ENCODE data around the gene ALCAM.

DNA sequence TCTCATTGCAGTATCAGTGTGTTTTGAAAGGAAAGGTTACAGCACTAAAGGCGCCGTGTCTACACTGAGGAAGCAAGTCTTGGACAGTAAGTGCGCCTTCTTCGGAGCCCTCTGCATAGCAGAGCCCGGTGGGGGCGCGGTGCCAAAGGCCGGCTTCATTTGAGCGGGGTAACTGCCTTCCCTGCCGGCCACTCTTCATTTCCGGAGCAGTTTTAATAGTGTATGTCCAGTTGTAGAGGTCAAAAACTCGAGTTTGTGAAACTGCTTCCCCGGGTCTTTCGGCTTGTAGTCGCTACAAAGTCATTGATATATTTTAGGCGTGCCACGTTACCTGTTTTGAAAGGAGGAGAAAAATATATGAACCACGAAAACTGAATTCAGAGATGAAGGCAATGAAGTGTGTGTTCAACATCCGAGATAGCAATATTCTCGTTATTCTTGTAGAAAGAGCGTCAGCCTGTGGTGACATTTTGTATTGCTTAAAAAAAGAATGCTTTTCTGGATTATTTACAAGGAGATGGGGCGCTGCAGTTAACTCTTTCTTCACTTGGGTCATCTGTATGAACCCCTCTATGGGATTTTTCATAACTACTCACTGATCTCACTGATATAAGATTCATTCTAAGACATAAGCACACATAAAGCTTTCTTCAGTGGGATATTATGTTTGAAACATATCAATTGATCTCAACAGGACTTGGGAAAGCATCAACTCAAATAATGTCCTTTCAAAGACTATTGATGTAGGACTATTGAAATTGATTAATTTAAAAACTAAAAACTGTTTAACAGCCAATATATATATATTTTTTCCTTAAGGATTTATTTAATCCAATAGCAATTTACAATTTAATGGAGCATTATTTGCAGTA, 3.0 kb downstream of the ALCAM start:
- TF ChIP-seq SIN3A (IDR thresholded peaks at IDR 0.05; ENCODE audit: borderline replicate concordance, insufficient read depth, low read length) (no peak), POLR2AphosphoS5 (IDR thresholded peaks at IDR 0.05; ENCODE audit: low read depth, low read length) (no peak), TAF1 (IDR thresholded peaks at IDR 0.05; ENCODE audit: borderline replicate concordance, insufficient read depth, low read length) (no peak), FOXP2 (optimal IDR thresholded peaks at IDR 0.05; ENCODE audit: borderline replicate concordance, extremely low read depth, extremely low read length, insufficient read depth) (no peak)
- TF ChIP-seq, protein P1, sequence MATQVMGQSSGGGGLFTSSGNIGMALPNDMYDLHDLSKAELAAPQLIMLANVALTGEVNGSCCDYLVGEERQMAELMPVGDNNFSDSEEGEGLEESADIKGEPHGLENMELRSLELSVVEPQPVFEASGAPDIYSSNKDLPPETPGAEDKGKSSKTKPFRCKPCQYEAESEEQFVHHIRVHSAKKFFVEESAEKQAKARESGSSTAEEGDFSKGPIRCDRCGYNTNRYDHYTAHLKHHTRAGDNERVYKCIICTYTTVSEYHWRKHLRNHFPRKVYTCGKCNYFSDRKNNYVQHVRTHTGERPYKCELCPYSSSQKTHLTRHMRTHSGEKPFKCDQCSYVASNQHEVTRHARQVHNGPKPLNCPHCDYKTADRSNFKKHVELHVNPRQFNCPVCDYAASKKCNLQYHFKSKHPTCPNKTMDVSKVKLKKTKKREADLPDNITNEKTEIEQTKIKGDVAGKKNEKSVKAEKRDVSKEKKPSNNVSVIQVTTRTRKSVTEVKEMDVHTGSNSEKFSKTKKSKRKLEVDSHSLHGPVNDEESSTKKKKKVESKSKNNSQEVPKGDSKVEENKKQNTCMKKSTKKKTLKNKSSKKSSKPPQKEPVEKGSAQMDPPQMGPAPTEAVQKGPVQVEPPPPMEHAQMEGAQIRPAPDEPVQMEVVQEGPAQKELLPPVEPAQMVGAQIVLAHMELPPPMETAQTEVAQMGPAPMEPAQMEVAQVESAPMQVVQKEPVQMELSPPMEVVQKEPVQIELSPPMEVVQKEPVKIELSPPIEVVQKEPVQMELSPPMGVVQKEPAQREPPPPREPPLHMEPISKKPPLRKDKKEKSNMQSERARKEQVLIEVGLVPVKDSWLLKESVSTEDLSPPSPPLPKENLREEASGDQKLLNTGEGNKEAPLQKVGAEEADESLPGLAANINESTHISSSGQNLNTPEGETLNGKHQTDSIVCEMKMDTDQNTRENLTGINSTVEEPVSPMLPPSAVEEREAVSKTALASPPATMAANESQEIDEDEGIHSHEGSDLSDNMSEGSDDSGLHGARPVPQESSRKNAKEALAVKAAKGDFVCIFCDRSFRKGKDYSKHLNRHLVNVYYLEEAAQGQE (IDR thresholded peaks at IDR 0.05; ENCODE audit: insufficient read depth in 1 of 2, low read depth in 2 of 2, low read length in 2 of 2): no peak
